ENCODE results near the gene CEPT1.
"Not testable (repeated sequence)": the region's sequence is repeated elsewhere in the genome, so short reads cannot be mapped to it uniquely, and the experiment has no call there.

Gene CEPT1

DNA sequence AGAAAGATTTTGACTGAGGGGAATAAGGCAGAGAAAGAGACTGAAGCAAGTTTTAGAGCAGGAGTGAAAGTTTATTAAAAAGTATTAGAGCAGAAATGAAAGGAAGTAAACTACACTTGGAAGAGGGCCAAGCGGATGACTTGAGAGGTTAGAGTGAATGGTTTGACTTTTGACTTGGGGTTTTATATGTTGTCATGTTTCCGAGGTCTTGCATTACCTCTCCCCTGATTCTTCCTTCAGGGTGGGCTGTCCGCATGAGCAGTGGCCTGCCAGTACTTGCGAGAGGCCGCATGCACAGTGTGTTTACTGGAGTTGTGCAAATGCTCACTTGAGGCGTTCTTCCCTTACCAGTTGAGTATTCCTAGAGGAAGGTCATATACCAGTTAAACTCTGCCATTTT, 73.4 kb downstream of the CEPT1 start:
- DNase-seq, result no peak

- DNase-seq, result no peak
Observed at GRCh38 chr1:111214074-111214801, 74.2 kb downstream of the CEPT1 start.

- DNase-seq, result peak; percentile 65
Observed at GRCh38 chr1:111214884-111215283, 74.9 kb downstream of the CEPT1 start.

- DNase-seq, result not testable (repeated sequence)
Observed at GRCh38 chr1:111215285-111215684, 75.3 kb downstream of the CEPT1 start.

GRCh38 chr1:111216751-111217150, 76.7 kb downstream of the CEPT1 start:
- no peak for DNase-seq

- no peak for DNase-seq
Observed at GRCh38 chr1:111217183-111217910, 77.3 kb downstream of the CEPT1 start.

DNA sequence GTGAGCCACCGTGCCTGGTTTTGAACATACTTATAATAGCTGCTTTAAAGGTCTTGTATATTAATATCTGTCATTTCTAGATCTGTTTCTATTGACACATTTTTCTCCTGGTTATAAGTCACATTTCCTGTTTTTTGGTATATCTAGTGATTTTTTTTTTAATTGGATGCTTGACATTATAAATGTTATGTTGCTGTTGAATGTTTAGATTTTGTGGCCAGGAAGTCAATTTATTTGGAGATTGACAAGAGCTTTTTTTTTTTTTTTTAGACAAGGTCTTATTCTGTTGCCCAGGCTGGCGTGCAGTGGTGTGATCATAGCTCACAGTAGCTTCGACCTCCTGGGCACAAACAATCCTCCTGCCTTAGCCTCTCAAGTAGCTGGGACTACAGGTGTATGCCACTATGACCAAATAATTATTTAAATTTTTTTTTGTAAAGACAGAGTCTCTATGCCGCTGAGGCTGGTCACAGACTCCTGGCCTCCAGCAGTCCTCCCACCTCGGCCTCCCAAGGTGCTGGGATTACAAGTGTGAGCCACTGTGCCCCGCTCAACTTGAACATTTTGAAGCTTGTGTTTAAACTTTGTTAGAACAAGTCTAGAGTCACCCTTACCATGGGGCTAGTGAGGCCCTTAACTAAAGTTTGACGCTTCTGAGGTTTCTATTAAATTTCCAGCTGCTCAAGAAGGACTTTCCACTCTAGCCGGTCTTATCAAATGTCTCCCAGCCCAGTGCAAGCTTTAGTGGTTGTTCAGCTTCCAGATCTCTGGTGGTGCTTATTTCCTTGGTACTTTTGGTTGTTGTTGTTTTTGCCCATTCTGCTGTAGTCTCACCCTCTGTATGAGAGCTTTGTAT, 78.9 kb downstream of the CEPT1 start:
- no peak for DNase-seq

GRCh38 chr1:111219557-111220286, 79.7 kb downstream of the CEPT1 start:
- DNase-seq, result peak; percentile 19

- no peak for DNase-seq
Observed at GRCh38 chr1:111220302-111220890, 80.4 kb downstream of the CEPT1 start.

DNA sequence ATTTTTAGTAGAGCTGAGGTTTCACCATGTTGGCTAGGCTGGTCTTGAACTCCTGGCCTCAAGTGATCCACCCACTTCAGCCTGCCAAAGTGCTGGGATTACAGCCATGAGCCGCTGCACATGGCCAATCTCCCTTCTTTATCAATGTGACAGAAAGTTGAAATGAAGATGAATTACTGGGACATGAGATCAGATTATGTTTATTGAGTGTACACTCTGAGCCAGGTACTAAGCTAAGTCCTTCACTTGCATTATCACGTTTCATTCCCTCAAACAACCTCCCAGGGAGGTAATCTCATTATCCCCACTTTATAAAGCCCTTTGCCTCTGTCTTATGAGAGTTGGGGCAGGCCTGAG, 81.2 kb downstream of the CEPT1 start:
- no peak for DNase-seq

DNA sequence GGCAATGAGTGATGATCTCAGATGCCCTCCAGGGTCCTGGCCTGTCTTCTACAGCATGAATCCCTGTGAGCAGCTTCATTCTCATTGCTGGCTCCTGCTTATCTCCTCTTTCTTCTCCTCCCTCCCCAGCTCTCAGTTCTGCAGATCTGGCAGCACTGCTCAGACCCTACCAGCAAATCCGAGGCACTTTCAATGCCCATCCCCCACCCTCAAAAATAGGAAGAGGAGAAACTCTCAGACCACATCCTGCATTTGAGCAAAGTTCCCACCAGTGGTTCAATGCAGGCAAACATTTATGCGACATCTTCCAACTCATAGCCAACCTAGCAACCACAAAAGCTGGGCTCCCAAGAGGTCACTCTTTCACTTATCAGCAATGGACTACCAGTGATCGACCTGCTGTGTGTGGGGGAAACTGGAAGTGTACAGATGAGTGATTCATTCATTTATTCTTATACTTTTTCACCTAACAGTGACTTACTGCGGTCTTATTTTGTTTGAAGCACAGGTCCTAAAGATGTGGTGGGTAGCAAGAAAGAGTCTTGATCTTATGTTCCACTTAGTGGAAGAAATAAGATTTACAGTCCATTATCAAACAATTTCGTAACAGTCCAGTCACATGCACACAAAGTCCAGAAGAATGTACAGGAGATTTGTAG, 81.7 kb downstream of the CEPT1 start:
- DNase-seq, result peak; percentile 73

GRCh38 chr1:111222308-111223125, 82.5 kb downstream of the CEPT1 start:
- DNase-seq, result peak; percentile 79

DNA sequence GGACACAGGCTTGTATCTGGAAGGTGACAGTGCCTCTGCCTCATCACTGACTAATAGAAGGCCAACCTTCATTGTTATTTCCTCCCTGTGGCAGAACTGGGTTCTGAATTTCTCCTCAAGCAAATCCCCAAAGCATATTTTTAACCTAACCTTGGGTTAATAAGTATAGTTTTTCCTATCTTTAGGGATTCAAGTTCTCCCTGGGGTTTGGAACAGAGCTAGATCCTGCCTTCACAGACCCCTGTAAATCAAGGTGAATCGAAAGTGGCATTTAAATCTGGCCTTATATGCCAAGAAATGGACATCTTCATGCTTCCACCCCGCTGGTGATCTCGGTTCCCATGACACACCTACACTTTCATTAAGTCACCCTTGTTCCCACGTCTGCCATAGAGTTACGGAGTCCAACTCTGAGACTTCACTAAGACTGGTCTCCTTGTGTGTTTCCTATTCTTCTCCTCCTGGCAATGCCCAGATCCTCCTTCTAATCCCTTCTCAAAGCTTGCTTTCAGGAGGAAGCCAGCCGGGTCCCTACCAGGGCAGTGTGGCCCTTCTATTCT, 83.2 kb downstream of the CEPT1 start:
- no peak for DNase-seq

DNA sequence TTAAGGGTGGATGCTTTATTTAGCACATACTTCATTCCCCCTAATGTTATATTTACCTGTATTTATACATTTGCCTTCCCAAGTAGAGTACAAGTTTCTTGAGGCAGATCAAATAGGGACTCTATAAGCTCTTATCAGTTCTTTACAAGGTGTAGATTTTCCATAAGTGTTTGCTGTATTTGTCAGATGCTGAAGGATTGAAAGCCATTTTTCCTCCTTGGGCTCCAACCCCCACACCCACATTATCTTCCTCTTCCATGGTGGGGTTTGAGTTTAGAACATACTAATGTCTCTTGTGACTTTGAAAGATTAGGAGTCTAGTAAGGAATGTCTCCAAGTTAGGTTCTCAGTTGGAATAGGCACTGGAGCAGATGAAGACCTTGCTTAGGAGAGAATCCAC, 85.1 kb downstream of the CEPT1 start:
- DNase-seq, result no peak

GRCh38 chr1:111225717-111226400, 85.8 kb downstream of the CEPT1 start:
- peak; percentile 50 for DNase-seq

DNA sequence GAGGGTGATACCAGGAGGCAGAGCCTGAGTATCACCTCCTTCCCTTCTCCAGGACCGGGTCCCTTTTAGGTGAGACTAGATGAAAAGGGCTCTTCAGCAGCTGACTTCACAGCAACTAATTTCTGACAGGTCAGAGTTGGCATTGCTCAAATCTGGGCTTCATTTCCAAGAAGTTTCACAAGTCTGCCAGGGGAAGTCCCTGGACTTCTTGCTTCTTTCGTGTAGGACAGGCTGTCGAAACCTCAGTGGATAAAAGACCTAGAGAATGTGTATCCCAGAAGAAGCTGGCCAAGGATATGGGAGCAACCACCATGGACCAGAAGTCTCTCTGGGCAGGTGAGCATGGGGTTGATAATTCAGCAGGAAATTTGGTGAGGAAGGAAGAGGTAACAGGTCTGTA, 87.4 kb downstream of the CEPT1 start, which contains the start of gene CHI3L2:
Gene CHI3L2, plus strand, starts transcription at position 280 of the 400 bp plus-strand sequence. Its CDS starts 17 bp downstream, at position 297.
- no peak for DNase-seq

- DNase-seq, result no peak
Observed at GRCh38 chr1:111227851-111228747, 88.1 kb downstream of the CEPT1 start.

DNA sequence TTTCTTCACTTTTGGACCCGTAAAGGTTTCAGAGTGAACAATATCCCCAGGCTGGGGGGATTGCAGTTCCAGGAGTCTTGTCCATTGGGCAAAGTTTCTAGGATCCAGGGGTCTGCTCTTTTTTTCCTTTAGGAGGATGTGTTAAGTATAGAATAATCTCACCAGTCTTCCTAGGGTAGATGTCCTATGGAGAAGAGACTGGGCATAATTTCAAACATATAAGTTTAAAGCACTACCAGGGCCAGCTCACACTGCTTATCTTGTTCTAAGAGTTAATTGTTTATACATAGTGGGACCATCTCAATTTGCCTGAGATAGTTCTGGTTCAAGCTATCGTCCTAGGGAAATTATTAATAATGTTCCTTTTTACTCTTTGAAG, 88.7 kb downstream of the CEPT1 start:
- no peak for DNase-seq

- no peak for DNase-seq
Observed at GRCh38 chr1:111232134-111232533, 92.1 kb downstream of the CEPT1 start.
